AG04449 (cell line): Measurements from ENCODE around the gene TFDP1.

Source experiments
- CTCF ChIA-PET: fragments of 350-600 bp; formaldehyde crosslinking; extraction: SDS; loops from one replicate; lab custom pipeline; 2021; ENCODE audit warnings: antibody characterized with exemption; lab: Yijun Ruan, JAX
- POLR2A ChIA-PET: fragments of 400-600, 350-600 bp; formaldehyde crosslinking; extraction: SDS; loops from one replicate; lab custom pipeline; 2020; ENCODE audit warnings: antibody characterized with exemption, inconsistent platforms; lab: Yijun Ruan, JAX
- DNase-seq: peaks from one replicate; pipeline ENCODE4 v3.0.0-alpha.2; 2010; ENCODE audit warnings: low read depth, low spot score
- H3K4me3 ChIP-seq: 2 replicates; pipeline ENCODE4 v1.5.1; 2011; ENCODE audit warnings: low read depth, mild to moderate bottlenecking, control low read depth, low read length
- TF ChIP-seq, protein P1 (sequence below): IDR thresholded peaks from one replicate; pipeline ENCODE4 v1.5.1; 2011; ENCODE audit warnings: mild to moderate bottlenecking, moderate library complexity, low read length, control low read depth, inconsistent platforms; ENCODE audit not compliant: insufficient read depth; ENCODE audit errors: missing control alignments

The TFDP1 gene

DNA sequence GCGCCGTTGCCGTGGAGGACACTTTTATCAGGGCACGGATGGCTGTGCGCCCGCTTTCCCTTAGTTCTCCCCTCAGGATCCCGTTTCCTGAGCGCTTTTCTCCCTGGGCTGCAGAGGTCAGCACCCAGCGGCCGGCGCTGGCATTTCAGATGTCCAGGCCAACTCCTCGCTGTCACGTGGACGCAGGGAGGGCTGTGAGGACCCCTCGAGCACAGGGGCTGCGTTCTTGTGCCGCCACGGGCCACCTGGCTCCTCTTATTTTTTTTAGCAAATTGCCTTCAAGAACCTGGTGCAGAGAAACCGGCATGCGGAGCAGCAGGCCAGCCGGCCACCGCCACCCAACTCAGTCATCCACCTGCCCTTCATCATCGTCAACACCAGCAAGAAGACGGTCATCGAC, 51.2 kb downstream of the TFDP1 start:
- TF ChIP-seq, protein P1, sequence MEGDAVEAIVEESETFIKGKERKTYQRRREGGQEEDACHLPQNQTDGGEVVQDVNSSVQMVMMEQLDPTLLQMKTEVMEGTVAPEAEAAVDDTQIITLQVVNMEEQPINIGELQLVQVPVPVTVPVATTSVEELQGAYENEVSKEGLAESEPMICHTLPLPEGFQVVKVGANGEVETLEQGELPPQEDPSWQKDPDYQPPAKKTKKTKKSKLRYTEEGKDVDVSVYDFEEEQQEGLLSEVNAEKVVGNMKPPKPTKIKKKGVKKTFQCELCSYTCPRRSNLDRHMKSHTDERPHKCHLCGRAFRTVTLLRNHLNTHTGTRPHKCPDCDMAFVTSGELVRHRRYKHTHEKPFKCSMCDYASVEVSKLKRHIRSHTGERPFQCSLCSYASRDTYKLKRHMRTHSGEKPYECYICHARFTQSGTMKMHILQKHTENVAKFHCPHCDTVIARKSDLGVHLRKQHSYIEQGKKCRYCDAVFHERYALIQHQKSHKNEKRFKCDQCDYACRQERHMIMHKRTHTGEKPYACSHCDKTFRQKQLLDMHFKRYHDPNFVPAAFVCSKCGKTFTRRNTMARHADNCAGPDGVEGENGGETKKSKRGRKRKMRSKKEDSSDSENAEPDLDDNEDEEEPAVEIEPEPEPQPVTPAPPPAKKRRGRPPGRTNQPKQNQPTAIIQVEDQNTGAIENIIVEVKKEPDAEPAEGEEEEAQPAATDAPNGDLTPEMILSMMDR, result no peak
- DNase-seq, result no peak
- H3K4me3 ChIP-seq, result no peak overlapping the region
- ChIA-PET CTCF (no interaction called here), POLR2A (no interaction called here)

DNA sequence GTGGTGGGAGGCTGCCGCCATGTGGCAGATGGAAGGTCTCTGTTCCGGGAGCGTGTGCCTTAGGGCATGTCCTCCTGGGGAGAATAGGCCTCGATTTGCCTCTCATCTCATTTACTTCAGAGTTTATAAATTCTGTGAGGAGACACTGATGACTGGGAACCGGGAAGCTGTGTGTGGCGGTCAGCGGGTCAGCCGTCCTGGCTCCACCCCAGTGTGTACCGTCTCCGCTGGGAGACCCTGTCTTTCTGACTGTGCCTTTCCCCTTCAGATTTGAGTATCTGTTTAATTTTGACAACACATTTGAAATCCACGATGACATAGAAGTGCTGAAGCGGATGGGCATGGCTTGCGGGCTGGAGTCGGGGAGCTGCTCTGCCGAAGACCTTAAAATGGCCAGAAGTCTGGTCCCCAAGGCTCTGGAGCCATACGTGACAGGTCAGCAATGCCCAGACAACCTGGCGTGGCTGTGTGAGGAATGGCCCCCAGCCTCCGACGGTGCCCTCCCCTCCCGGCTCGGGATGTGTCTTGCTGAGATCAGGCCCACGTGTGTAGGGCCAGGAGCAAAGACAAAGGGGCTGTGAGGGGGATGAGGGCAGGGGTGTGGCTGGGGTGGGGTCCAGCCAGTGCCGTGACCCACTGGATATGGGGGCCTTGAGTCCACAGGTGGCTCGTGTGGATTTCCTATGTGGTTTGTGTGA, 51.9 kb downstream of the TFDP1 start:
- POLR2A ChIA-PET, result no interaction called here
- CTCF ChIA-PET, result no interaction called here
- DNase-seq, result no peak
- TF ChIP-seq, protein P1, result no peak
- H3K4me3 ChIP-seq, result no peak overlapping the region

DNA sequence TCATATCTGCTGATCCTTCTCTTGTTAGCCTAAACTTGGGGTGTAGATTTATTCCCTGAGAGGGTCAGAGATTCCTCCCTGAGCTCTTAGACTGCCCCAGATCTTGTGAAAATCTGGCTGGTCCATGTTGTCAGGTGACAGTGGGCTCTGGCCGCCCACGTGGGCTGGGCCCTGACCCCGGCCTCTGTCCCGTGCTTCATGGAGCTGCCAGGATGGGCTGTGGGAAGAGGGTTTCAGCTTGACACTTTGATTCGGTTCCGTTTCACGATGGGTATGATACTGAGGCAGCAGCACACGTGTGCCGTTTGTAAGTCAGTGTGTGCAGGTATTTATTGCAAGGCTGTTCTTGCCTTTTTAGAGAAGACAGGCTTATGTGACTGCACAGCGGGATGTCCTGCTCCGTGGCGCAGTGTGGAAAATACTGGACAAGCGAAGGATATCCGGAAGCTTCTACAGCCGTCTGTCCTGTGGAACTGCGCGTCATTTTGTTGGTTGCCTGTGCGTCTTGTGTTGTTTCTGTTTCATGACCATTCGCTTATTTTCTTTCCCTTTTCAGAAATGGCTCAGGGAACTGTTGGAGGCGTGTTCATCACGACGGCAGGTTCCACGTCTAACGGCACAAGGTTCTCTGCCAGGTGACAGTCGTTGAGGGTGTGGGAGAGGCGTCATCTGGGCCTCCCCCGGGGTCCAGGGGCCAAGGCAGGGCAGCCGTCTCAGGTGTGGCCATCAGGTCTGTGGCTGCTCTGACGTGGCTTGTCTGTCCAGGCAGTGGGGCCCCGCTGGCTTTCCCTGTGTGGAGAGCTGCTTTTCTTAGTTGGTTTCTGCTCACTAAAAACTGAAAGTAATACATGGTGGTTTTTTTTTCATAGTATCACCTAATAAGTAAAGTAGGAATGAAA, 53.0 kb downstream of the TFDP1 start:
- TF ChIP-seq, protein P1, result no peak
- no peak for DNase-seq
- no peak overlapping the region for H3K4me3 ChIP-seq
- POLR2A ChIA-PET, result interaction anchor here (0.6 kb wide), 1 partner anchor 141 kb away, joined by 3 read pairs; no protein-coding TSS in a partner anchor
- CTCF ChIA-PET, result no interaction called here

DNA sequence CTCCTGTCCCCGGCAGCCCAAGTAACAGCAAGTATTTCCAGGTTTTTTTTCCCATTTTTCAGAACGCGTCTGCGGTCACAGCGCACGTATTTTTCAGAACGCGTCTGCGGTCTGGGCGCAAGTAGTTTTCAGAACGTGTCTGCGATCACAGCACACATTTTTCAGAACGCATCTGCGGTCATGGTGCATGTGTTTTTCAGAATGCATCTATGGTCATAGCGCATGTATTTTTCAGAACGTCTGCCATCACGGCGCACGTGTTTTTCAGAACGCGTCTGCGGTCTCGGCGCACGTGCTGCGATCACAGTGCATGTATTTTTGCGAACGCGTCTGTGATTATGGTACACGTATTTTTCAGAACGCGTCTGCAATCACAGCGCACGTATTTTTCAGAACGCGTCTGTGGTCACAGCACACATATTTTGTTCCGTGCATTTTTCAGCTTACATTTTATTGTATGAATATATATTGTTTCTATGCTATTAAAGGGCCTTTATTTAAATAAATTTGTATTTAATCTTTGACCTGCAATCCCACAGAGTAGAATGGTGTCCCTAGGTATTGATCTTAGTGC, 53.7 kb downstream of the TFDP1 start:
- CTCF ChIA-PET, result no interaction called here
- no peak for DNase-seq
- TF ChIP-seq, protein P1, result no peak
- no peak overlapping the region for H3K4me3 ChIP-seq
- POLR2A ChIA-PET, result no interaction called here

DNA sequence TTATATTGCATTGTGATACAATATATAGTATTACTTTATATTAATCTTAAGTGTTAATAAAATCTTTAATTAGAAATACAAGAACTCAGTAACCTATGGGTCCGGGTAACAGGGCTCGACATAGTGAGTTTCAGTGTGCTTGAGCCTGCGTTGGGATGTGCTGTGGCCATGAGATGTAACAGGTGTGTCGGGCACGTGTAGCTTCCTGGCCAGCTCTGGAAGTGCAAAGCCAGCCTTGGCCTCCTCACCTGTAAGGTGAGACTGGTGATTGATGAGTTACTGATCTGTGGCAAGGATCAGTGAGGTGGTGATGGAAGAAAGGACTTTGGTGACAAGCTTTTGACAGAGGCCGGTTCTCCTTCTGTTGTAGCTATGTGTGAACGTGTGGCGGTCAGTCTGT, 54.3 kb downstream of the TFDP1 start:
- TF ChIP-seq, protein P1, result no peak
- POLR2A ChIA-PET, result no interaction called here
- DNase-seq, result no peak
- H3K4me3 ChIP-seq, result no peak overlapping the region
- CTCF ChIA-PET, result no interaction called here
